ENCODE results near the gene AGBL4.

AGBL4 gene

GRCh38 chr1:48495166-48495565 lies 1528.6 kb downstream of the AGBL4 start:
- Histone ChIP-seq H3F3A (ENCODE audit: insufficient read depth, low read length) (no peaks in the 10 kb centered on the region), H3K79me2 (ENCODE audit: insufficient read depth, low read length) (no peaks in the 10 kb centered on the region), H3K27me3 (ENCODE audit: insufficient read depth, low read length) (no peaks in the 10 kb centered on the region), H3K36me3 (ENCODE audit: insufficient read depth, low read length) (no peaks in the 10 kb centered on the region), H3K4me3 (ENCODE audit: low read depth, low read length, poor library complexity, severe bottlenecking) (no peak overlapping the region), H3K9me2 (ENCODE audit: low read depth, low read length) (no peaks in the 10 kb centered on the region), H4K20me1 (ENCODE audit: insufficient read depth, low read length) (no peaks in the 10 kb centered on the region), H3K9ac (ENCODE audit: low read length) (no peak overlapping the region), H3K4me1 (ENCODE audit: insufficient read depth, low read length, severe bottlenecking) (no peaks in the 10 kb centered on the region), H3K4me2 (ENCODE audit: low read length) (no peak overlapping the region), H3K27ac (ENCODE audit: low read depth, low read length, poor library complexity, severe bottlenecking) (no peak overlapping the region), H3K9me3 (ENCODE audit: low read length) (no peaks in the 10 kb centered on the region), H2AFZ (ENCODE audit: low read length) (no peak overlapping the region)
- TF ChIP-seq CTCF (IDR thresholded peaks at IDR 0.05; ENCODE audit: low read length), result no peak
- TF ChIP-seq EZH2 (IDR thresholded peaks at IDR 0.05; ENCODE audit: borderline replicate concordance, low read length), result no peak

- no peak overlapping the region for H3K4me2 ChIP-seq (ENCODE audit: low read length)
These were observed 1529.6 kb downstream of the AGBL4 start for GRCh38 chr1:48493970-48494769.

GRCh38 chr1:48493041-48493440 lies 1530.7 kb downstream of the AGBL4 start:
- H3K4me2 ChIP-seq (ENCODE audit: low read length), result no peak overlapping the region
- no peaks in the 10 kb centered on the region for H3K27me3 ChIP-seq (ENCODE audit: insufficient read depth, low read length)
- no peaks in the 10 kb centered on the region for H3K4me1 ChIP-seq (ENCODE audit: insufficient read depth, low read length, severe bottlenecking)
- no peaks in the 10 kb centered on the region for H3K36me3 ChIP-seq (ENCODE audit: insufficient read depth, low read length)
- H3K9me3 ChIP-seq (ENCODE audit: low read length), result no peaks in the 10 kb centered on the region
- H3K4me3 ChIP-seq (ENCODE audit: low read depth, low read length, poor library complexity, severe bottlenecking), result no peak overlapping the region
- no peaks in the 10 kb centered on the region for H4K20me1 ChIP-seq (ENCODE audit: insufficient read depth, low read length)
- no peak overlapping the region for H2AFZ ChIP-seq (ENCODE audit: low read length)
- TF ChIP-seq EZH2 (IDR thresholded peaks at IDR 0.05; ENCODE audit: borderline replicate concordance, low read length) (no peak), CTCF (IDR thresholded peaks at IDR 0.05; ENCODE audit: low read length) (no peak)
- no peaks in the 10 kb centered on the region for H3K9me2 ChIP-seq (ENCODE audit: low read depth, low read length)
- H3K79me2 ChIP-seq (ENCODE audit: insufficient read depth, low read length), result no peaks in the 10 kb centered on the region
- no peaks in the 10 kb centered on the region for H3F3A ChIP-seq (ENCODE audit: insufficient read depth, low read length)
- H3K9ac ChIP-seq (ENCODE audit: low read length), result no peak overlapping the region
- no peak overlapping the region for H3K27ac ChIP-seq (ENCODE audit: low read depth, low read length, poor library complexity, severe bottlenecking)

More at GRCh38 chr1:48493970-48494769, 1529.6 kb downstream of the AGBL4 start:
- Histone ChIP-seq H3K27me3 (ENCODE audit: insufficient read depth, low read length) (no peaks in the 10 kb centered on the region), H3K4me3 (ENCODE audit: low read depth, low read length, poor library complexity, severe bottlenecking) (no peak overlapping the region), H3K9ac (ENCODE audit: low read length) (no peak overlapping the region), H3K79me2 (ENCODE audit: insufficient read depth, low read length) (no peaks in the 10 kb centered on the region), H3K9me3 (ENCODE audit: low read length) (no peaks in the 10 kb centered on the region), H3K4me1 (ENCODE audit: insufficient read depth, low read length, severe bottlenecking) (no peaks in the 10 kb centered on the region), H4K20me1 (ENCODE audit: insufficient read depth, low read length) (no peaks in the 10 kb centered on the region), H3K27ac (ENCODE audit: low read depth, low read length, poor library complexity, severe bottlenecking) (no peak overlapping the region), H3F3A (ENCODE audit: insufficient read depth, low read length) (no peaks in the 10 kb centered on the region), H3K9me2 (ENCODE audit: low read depth, low read length) (no peaks in the 10 kb centered on the region), H3K36me3 (ENCODE audit: insufficient read depth, low read length) (no peaks in the 10 kb centered on the region), H2AFZ (ENCODE audit: low read length) (no peak overlapping the region)
- no peak for TF ChIP-seq CTCF (IDR thresholded peaks at IDR 0.05; ENCODE audit: low read length)
- TF ChIP-seq EZH2 (IDR thresholded peaks at IDR 0.05; ENCODE audit: borderline replicate concordance, low read length), result no peak

Measured in OCI-LY1 (cell line).